WTC11 (cell line): ENCODE data around the gene TSPAN32. TPM values are rescaled to one million over a fixed set of nuclear protein-coding genes. Genes with fewer than 3 reads are reported as not detected.

Source experiments
- ATAC-seq: fragments of 200-7000 bp; cut with Tn5 transposase; 2 replicates; pipeline ENCODE4 v1.10.0; 2021; ENCODE audit warnings: mild to moderate bottlenecking, moderate library complexity
- CTCF ChIA-PET: fragments of 300-600 bp; sonication (Branson Sonifier 250); formaldehyde crosslinking; loops from one replicate; lab custom pipeline; 2021; ENCODE audit warnings: antibody characterized with exemption; lab: Charles Lee
- POLR2A ChIA-PET: fragments of 350-600 bp; sonication (Branson Sonifier 250); formaldehyde crosslinking; loops from one replicate; lab custom pipeline; 2021; ENCODE audit warnings: antibody characterized with exemption; lab: Charles Lee
- DNase-seq: peaks from one replicate; pipeline ENCODE4 v3.0.0; 2021; ENCODE audit warnings: low spot score
- H3K27ac Mint-ChIP-seq: 2 replicates; pipeline ENCODE4 v1.8.0; 2021; ENCODE audit warnings: mixed read lengths
- H3K27me3 Mint-ChIP-seq: 2 replicates; pipeline ENCODE4 v1.8.0; 2021; ENCODE audit warnings: low read depth, mild to moderate bottlenecking, moderate library complexity, mixed read lengths
- H3K36me3 Mint-ChIP-seq: 2 replicates; pipeline ENCODE4 v1.8.0; 2021; ENCODE audit warnings: mixed read lengths
- H3K4me1 Mint-ChIP-seq: 2 replicates; pipeline ENCODE4 v1.8.0; 2022; ENCODE audit warnings: mixed read lengths
- H3K4me3 Mint-ChIP-seq: 2 replicates; pipeline ENCODE4 v1.8.0; 2021; ENCODE audit warnings: mild to moderate bottlenecking, moderate library complexity, mixed read lengths
- H3K9me3 Mint-ChIP-seq: 2 replicates; pipeline ENCODE4 v1.8.0; 2021; ENCODE audit warnings: mixed read lengths
- CREB1 ChIP-seq: sonication (generic); formaldehyde crosslinking; IDR thresholded peaks from 2 replicates; pipeline ENCODE4 v1.8.0; 2023; ENCODE audit warnings: mild to moderate bottlenecking, missing genetic modification reagents
- EMX1 ChIP-seq: fragments of 250-450 bp; sonication (Bioruptor Pico); IDR thresholded peaks from 2 replicates; pipeline ENCODE4 v1.8.0; 2021; ENCODE audit warnings: mild to moderate bottlenecking
- ESRRA ChIP-seq: sonication (generic); formaldehyde crosslinking; IDR thresholded peaks from 2 replicates; pipeline ENCODE4 v1.8.1; 2022; ENCODE audit warnings: mild to moderate bottlenecking, missing genetic modification reagents, borderline replicate concordance
- GRHL2 ChIP-seq: fragments of 250-450 bp; sonication (Bioruptor Pico); IDR thresholded peaks from 2 replicates; pipeline ENCODE4 v1.8.0; 2022; ENCODE audit warnings: mild to moderate bottlenecking, moderate library complexity; ENCODE audit not compliant: insufficient replicate concordance, severe bottlenecking
- IRF2 ChIP-seq: sonication (generic); formaldehyde crosslinking; IDR thresholded peaks from 2 replicates; pipeline ENCODE4 v1.8.0; 2022; ENCODE audit warnings: low read depth, missing genetic modification reagents, borderline replicate concordance
- JUN ChIP-seq: sonication (generic); formaldehyde crosslinking; IDR thresholded peaks from 2 replicates; pipeline ENCODE4 v1.8.0; 2023; ENCODE audit warnings: mild to moderate bottlenecking, missing genetic modification reagents
- MXD4 ChIP-seq: fragments of 250-450 bp; sonication (Bioruptor Pico); IDR thresholded peaks from 2 replicates; pipeline ENCODE4 v1.8.0; 2021; ENCODE audit warnings: mild to moderate bottlenecking, moderate library complexity, borderline replicate concordance
- OVOL2 ChIP-seq: fragments of 250-450 bp; sonication (Bioruptor Pico); IDR thresholded peaks from 2 replicates; pipeline ENCODE4 v1.9.0; 2021; ENCODE audit warnings: mild to moderate bottlenecking, borderline replicate concordance
- RELA ChIP-seq: sonication (generic); formaldehyde crosslinking; IDR thresholded peaks from 2 replicates; pipeline ENCODE4 v1.8.1; 2022; ENCODE audit warnings: missing genetic modification reagents, mild to moderate bottlenecking, borderline replicate concordance
- SP1 ChIP-seq: sonication (generic); formaldehyde crosslinking; conservative IDR thresholded peaks from 2 replicates; pipeline ENCODE4 v1.8.1; 2022; ENCODE audit warnings: missing genetic modification reagents
- TEAD1 ChIP-seq: sonication (generic); formaldehyde crosslinking; IDR thresholded peaks from 2 replicates; pipeline ENCODE4 v1.8.0; 2022; ENCODE audit warnings: mild to moderate bottlenecking, missing genetic modification reagents
- ZBTB21 ChIP-seq: sonication (generic); formaldehyde crosslinking; IDR thresholded peaks from 2 replicates; pipeline ENCODE4 v1.8.1; 2023; ENCODE audit warnings: mild to moderate bottlenecking, missing genetic modification reagents, borderline replicate concordance
- ZNF219 ChIP-seq: sonication (generic); formaldehyde crosslinking; IDR thresholded peaks from 2 replicates; pipeline ENCODE4 v1.8.0; 2023; ENCODE audit warnings: missing genetic modification reagents, mild to moderate bottlenecking, borderline replicate concordance
- ZNF396 ChIP-seq: fragments of 250-450 bp; sonication (Bioruptor Pico); IDR thresholded peaks from 2 replicates; pipeline ENCODE4 v1.8.0; 2021; ENCODE audit warnings: mild to moderate bottlenecking, moderate library complexity, borderline replicate concordance
- ZNF416 ChIP-seq: fragments of 250-450 bp; sonication (Bioruptor Pico); IDR thresholded peaks from 2 replicates; pipeline ENCODE4 v1.9.0; 2021; ENCODE audit warnings: mild to moderate bottlenecking, inconsistent platforms
- ZNF423 ChIP-seq: fragments of 250-450 bp; sonication (Bioruptor Pico); IDR thresholded peaks from 2 replicates; pipeline ENCODE4 v2.1.2; 2022; ENCODE audit warnings: mild to moderate bottlenecking, moderate library complexity
- total RNA-seq: library from RNA; stranded (reverse); gene quantifications from 3 replicates; pipeline ENCODE4 v1.2.3, GENCODE V29; 2021
- TF ChIP-seq, protein P1 (sequence below): fragments of 200-600 bp; IDR thresholded peaks from 2 replicates; pipeline ENCODE4 v1.8.0; 2022; ENCODE audit warnings: antibody characterized with exemption
- TF ChIP-seq, protein P2 (sequence below): sonication (generic); formaldehyde crosslinking; IDR thresholded peaks from 2 replicates; pipeline ENCODE4 v1.8.1; 2022; ENCODE audit warnings: mild to moderate bottlenecking, missing genetic modification reagents, moderate library complexity, borderline replicate concordance
- TF ChIP-seq, protein P3 (sequence below): sonication (generic); formaldehyde crosslinking; IDR thresholded peaks from 2 replicates; pipeline ENCODE4 v1.8.1; 2023; ENCODE audit warnings: mild to moderate bottlenecking, missing genetic modification reagents, moderate library complexity
- TF ChIP-seq, protein P4 (sequence below): sonication (generic); formaldehyde crosslinking; conservative IDR thresholded peaks from 2 replicates; pipeline ENCODE4 v1.8.1; 2023; ENCODE audit warnings: mild to moderate bottlenecking, low read depth, missing genetic modification reagents, moderate library complexity
- TF ChIP-seq, protein P5 (sequence below): sonication (generic); formaldehyde crosslinking; IDR thresholded peaks from 2 replicates; pipeline ENCODE4 v1.8.0; 2023; ENCODE audit warnings: mild to moderate bottlenecking, missing genetic modification reagents
- TF ChIP-seq, protein P6 (sequence below): sonication (generic); formaldehyde crosslinking; IDR thresholded peaks from 2 replicates; pipeline ENCODE4 v1.8.1; 2022; ENCODE audit warnings: low read depth, missing genetic modification reagents, borderline replicate concordance

The TSPAN32 gene
- total RNA-seq, 1 experiment from 2014 or later = not detected

DNA sequence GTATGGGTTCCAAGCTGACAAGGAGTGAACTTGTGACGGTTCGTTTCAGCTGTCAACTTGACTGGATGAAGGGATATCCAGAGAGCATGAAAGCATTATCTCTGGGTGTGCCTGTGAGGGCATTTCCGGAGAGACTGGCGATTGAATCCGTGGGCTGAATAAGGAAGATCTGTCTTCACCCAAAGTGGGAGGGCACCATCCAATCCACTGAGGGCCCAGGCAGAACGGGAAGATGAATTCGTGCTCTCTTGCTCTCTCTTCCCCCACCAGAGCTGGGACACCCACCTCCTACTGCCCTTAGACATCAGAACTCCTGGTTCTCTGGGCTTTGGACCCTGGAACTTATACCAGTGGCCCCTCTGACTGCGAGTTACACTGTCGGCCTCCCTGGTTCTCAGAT lies 59.8 kb downstream of the TSPAN32 start (continued):
- TF ChIP-seq, protein P1, sequence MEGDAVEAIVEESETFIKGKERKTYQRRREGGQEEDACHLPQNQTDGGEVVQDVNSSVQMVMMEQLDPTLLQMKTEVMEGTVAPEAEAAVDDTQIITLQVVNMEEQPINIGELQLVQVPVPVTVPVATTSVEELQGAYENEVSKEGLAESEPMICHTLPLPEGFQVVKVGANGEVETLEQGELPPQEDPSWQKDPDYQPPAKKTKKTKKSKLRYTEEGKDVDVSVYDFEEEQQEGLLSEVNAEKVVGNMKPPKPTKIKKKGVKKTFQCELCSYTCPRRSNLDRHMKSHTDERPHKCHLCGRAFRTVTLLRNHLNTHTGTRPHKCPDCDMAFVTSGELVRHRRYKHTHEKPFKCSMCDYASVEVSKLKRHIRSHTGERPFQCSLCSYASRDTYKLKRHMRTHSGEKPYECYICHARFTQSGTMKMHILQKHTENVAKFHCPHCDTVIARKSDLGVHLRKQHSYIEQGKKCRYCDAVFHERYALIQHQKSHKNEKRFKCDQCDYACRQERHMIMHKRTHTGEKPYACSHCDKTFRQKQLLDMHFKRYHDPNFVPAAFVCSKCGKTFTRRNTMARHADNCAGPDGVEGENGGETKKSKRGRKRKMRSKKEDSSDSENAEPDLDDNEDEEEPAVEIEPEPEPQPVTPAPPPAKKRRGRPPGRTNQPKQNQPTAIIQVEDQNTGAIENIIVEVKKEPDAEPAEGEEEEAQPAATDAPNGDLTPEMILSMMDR = no peak
- no peak for TF ChIP-seq IRF2
- TF ChIP-seq, protein P2, sequence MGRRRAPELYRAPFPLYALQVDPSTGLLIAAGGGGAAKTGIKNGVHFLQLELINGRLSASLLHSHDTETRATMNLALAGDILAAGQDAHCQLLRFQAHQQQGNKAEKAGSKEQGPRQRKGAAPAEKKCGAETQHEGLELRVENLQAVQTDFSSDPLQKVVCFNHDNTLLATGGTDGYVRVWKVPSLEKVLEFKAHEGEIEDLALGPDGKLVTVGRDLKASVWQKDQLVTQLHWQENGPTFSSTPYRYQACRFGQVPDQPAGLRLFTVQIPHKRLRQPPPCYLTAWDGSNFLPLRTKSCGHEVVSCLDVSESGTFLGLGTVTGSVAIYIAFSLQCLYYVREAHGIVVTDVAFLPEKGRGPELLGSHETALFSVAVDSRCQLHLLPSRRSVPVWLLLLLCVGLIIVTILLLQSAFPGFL (CRISPR knock-in tag) = no peak
- TF ChIP-seq, protein P3, sequence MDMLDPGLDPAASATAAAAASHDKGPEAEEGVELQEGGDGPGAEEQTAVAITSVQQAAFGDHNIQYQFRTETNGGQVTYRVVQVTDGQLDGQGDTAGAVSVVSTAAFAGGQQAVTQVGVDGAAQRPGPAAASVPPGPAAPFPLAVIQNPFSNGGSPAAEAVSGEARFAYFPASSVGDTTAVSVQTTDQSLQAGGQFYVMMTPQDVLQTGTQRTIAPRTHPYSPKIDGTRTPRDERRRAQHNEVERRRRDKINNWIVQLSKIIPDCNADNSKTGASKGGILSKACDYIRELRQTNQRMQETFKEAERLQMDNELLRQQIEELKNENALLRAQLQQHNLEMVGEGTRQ (CRISPR knock-in tag) = no peak
- TF ChIP-seq JUN (CRISPR knock-in tag) = no peak
- TF ChIP-seq, all 79 proteins: peak for 0

DNA sequence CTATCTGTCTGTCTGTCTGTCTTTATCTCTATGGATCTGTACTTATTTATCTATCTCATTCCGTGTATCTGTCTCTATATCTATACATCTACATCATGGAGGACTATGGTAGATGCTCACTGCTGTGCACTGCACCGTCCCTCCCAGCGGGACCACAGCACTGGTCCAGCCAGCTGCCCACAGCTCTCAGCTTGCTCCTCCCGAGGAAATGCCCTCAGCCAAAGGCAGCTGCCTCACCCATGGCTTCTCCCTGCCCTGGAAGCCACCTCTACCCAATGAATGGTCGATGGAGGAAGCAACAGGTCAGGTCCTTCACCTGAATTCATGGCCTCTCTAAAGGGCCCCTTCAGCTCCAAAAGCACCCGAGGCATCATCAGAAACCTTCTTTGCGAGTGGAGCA lies 60.6 kb downstream of the TSPAN32 start:
- Mint-ChIP-seq H3K9me3 (no peaks in the 10 kb centered on the region), H3K27ac (no peak overlapping the region), H3K4me1 (no peaks in the 10 kb centered on the region), H3K27me3 (peaks cover 14% of the 10 kb centered on the region), H3K36me3 (no peaks in the 10 kb centered on the region), H3K4me3 (no peak overlapping the region)
- CTCF ChIA-PET = interaction anchor here (0.8 to 1.2 kb wide), 2 partner anchors 15 to 58 kb away, joined by 3 to 8 read pairs; partner anchors contain the start of gene CD81
- DNase-seq = no peak
- TF ChIP-seq TEAD1 (CRISPR knock-in tag) = no peak
- TF ChIP-seq ZNF423 = no peak
- no peak for TF ChIP-seq ZBTB21 (CRISPR knock-in tag)
- TF ChIP-seq RELA (CRISPR knock-in tag) = no peak
- TF ChIP-seq JUN (CRISPR knock-in tag) = no peak
- no peak for TF ChIP-seq MXD4 (CRISPR knock-in tag)
- no peak for ATAC-seq
- POLR2A ChIA-PET = no interaction called here

DNA sequence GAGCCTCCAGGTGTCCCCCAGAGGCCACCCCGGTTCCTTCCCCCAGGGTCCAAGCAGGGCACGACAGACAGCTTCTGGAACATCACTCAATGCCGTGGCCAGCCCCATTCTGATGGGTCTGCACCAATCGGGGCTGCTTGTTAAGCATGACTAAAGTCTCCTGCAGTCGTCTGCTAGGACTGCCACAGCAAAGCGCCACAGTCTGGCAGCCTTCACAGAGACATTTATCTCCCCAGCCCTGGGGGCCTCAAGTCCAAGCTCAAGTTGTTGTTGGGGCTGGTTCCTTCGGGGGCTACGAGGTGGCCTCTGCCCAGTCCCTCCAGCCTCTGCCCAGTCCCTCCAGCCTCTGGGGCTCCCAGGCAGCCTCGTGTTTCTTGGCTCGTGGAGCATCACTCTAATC lies 61.3 kb downstream of the TSPAN32 start:
- Mint-ChIP-seq H3K27me3 (peaks cover 14% of the 10 kb centered on the region), H3K4me1 (no peaks in the 10 kb centered on the region), H3K4me3 (no peak overlapping the region), H3K36me3 (no peaks in the 10 kb centered on the region), H3K9me3 (no peaks in the 10 kb centered on the region), H3K27ac (no peak overlapping the region)
- TF ChIP-seq ZNF219 (CRISPR knock-in tag) (no peak), OVOL2 (CRISPR knock-in tag) (no peak), EMX1 (CRISPR knock-in tag) (no peak), ZNF396 (CRISPR knock-in tag) (no peak), SP1 (CRISPR knock-in tag) (no peak), CREB1 (CRISPR knock-in tag) (no peak), RELA (CRISPR knock-in tag) (no peak), ZNF416 (CRISPR knock-in tag) (no peak), ESRRA (CRISPR knock-in tag) (no peak), GRHL2 (CRISPR knock-in tag) (no peak)
- TF ChIP-seq, protein P4, sequence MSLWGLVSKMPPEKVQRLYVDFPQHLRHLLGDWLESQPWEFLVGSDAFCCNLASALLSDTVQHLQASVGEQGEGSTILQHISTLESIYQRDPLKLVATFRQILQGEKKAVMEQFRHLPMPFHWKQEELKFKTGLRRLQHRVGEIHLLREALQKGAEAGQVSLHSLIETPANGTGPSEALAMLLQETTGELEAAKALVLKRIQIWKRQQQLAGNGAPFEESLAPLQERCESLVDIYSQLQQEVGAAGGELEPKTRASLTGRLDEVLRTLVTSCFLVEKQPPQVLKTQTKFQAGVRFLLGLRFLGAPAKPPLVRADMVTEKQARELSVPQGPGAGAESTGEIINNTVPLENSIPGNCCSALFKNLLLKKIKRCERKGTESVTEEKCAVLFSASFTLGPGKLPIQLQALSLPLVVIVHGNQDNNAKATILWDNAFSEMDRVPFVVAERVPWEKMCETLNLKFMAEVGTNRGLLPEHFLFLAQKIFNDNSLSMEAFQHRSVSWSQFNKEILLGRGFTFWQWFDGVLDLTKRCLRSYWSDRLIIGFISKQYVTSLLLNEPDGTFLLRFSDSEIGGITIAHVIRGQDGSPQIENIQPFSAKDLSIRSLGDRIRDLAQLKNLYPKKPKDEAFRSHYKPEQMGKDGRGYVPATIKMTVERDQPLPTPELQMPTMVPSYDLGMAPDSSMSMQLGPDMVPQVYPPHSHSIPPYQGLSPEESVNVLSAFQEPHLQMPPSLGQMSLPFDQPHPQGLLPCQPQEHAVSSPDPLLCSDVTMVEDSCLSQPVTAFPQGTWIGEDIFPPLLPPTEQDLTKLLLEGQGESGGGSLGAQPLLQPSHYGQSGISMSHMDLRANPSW (CRISPR knock-in tag) = no peak
- TF ChIP-seq, protein P5, sequence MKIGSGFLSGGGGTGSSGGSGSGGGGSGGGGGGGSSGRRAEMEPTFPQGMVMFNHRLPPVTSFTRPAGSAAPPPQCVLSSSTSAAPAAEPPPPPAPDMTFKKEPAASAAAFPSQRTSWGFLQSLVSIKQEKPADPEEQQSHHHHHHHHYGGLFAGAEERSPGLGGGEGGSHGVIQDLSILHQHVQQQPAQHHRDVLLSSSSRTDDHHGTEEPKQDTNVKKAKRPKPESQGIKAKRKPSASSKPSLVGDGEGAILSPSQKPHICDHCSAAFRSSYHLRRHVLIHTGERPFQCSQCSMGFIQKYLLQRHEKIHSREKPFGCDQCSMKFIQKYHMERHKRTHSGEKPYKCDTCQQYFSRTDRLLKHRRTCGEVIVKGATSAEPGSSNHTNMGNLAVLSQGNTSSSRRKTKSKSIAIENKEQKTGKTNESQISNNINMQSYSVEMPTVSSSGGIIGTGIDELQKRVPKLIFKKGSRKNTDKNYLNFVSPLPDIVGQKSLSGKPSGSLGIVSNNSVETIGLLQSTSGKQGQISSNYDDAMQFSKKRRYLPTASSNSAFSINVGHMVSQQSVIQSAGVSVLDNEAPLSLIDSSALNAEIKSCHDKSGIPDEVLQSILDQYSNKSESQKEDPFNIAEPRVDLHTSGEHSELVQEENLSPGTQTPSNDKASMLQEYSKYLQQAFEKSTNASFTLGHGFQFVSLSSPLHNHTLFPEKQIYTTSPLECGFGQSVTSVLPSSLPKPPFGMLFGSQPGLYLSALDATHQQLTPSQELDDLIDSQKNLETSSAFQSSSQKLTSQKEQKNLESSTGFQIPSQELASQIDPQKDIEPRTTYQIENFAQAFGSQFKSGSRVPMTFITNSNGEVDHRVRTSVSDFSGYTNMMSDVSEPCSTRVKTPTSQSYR (CRISPR knock-in tag) = no peak
- TF ChIP-seq, protein P6, sequence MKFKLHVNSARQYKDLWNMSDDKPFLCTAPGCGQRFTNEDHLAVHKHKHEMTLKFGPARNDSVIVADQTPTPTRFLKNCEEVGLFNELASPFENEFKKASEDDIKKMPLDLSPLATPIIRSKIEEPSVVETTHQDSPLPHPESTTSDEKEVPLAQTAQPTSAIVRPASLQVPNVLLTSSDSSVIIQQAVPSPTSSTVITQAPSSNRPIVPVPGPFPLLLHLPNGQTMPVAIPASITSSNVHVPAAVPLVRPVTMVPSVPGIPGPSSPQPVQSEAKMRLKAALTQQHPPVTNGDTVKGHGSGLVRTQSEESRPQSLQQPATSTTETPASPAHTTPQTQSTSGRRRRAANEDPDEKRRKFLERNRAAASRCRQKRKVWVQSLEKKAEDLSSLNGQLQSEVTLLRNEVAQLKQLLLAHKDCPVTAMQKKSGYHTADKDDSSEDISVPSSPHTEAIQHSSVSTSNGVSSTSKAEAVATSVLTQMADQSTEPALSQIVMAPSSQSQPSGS (CRISPR knock-in tag) = no peak
- ChIA-PET POLR2A (no interaction called here), CTCF (interaction anchor here (0.8 to 1.2 kb wide), 3 partner anchors 14 to 58 kb away, joined by 3 to 8 read pairs (median 4); partner anchors contain the start of gene CD81)
- ATAC-seq = no peak
- no peak for DNase-seq
